CD14-positive monocyte (primary cell): ENCODE measurements around the gene SPG21. TPM values are rescaled to one million over a fixed set of nuclear protein-coding genes. Genes with fewer than 3 reads are reported as not detected.

Experiments used
- DNase-seq, 3 donors: peaks; one replicate each; pipeline ENCODE4 v3.0.0-alpha.2; 2011 to 2022
- H2AFZ ChIP-seq: 2 replicates; pipeline ENCODE4 v1.6.0; 2012; ENCODE audit warnings: mild to moderate bottlenecking, low read depth, low read length, inconsistent platforms; ENCODE audit not compliant: insufficient read depth, poor library complexity, severe bottlenecking
- H3K27ac ChIP-seq, 2 donors: 1 replicate in 1 of 2; 2 replicates in 1 of 2; pipeline ENCODE4 v1.5.1; 2012 to 2013; ENCODE audit warnings: low read length in 2 of 2, control low read depth in 1 of 2, inconsistent platforms in 1 of 2, low read depth in 1 of 2, mild to moderate bottlenecking in 1 of 2
- H3K27me3 ChIP-seq, 2 donors: one replicate each; pipeline versions ENCODE4 v1.6.0 to v1.6.1; 2011 to 2013; ENCODE audit warnings: low read length in 2 of 2; ENCODE audit not compliant: control insufficient read depth in 2 of 2, insufficient read depth in 2 of 2
- H3K36me3 ChIP-seq, 2 donors: replicated peaks in 1 of 2; 1 replicate in 1 of 2; 2 replicates in 1 of 2; pipeline versions ENCODE4 v1.5.1 to v1.6.1; 2012 to 2013; ENCODE audit warnings: low read length in 2 of 2, control low read depth in 1 of 2, inconsistent platforms in 1 of 2, mild to moderate bottlenecking in 1 of 2; ENCODE audit not compliant: insufficient read depth in 2 of 2, control insufficient read depth in 1 of 2
- H3K4me1 ChIP-seq, 2 donors: 1 replicate in 1 of 2; 2 replicates in 1 of 2; pipeline versions ENCODE4 v1.5.1 to v1.6.1; 2012 to 2013; ENCODE audit warnings: low read length in 2 of 2, control low read depth in 1 of 2, inconsistent platforms in 1 of 2, mild to moderate bottlenecking in 1 of 2, moderate library complexity in 1 of 2; ENCODE audit not compliant: insufficient read depth in 2 of 2, control insufficient read depth in 1 of 2
- H3K4me2 ChIP-seq: replicated peaks from 2 replicates; pipeline ENCODE3; 2012; ENCODE audit warnings: low read length, moderate library complexity, mild to moderate bottlenecking; ENCODE audit not compliant: poor library complexity, severe bottlenecking; ENCODE audit errors: extremely low read depth
- H3K4me3 ChIP-seq, 3 experiments: fragments of 200-600 bp in 1 of 3; sonication (generic) in 1 of 3; replicated peaks in 1 of 3; 1 replicate in 2 of 3; 2 replicates in 1 of 3; pipeline ENCODE4 v1.5.1; 2011 to 2013; ENCODE audit warnings: low read length in 3 of 3, mild to moderate bottlenecking in 3 of 3, control low read depth in 2 of 3, low read depth in 2 of 3, inconsistent platforms in 1 of 3, moderate library complexity in 1 of 3
- H3K79me2 ChIP-seq: 2 replicates; pipeline ENCODE4 v1.6.0; 2012; ENCODE audit warnings: mild to moderate bottlenecking, control low read depth, inconsistent platforms, low read length, moderate library complexity; ENCODE audit not compliant: insufficient read depth
- H3K9ac ChIP-seq: 2 replicates; pipeline ENCODE4 v1.6.0; 2017; ENCODE audit warnings: low read length, mild to moderate bottlenecking; ENCODE audit not compliant: insufficient read depth, poor library complexity, severe bottlenecking
- H3K9me3 ChIP-seq, 2 donors: replicated peaks in 1 of 2; 1 replicate in 1 of 2; 2 replicates in 1 of 2; pipeline versions ENCODE4 v1.5.1 to v1.6.1; 2012 to 2013; ENCODE audit warnings: low read length in 2 of 2, control low read depth in 1 of 2; ENCODE audit not compliant: control insufficient read depth in 1 of 2, insufficient read depth in 1 of 2
- H4K20me1 ChIP-seq: 2 replicates; pipeline ENCODE4 v1.6.0; 2012; ENCODE audit warnings: mild to moderate bottlenecking, low read length, control low read depth, moderate library complexity; ENCODE audit not compliant: insufficient read depth
- H3K27ac Mint-ChIP-seq, 7 donors: one replicate each; pipeline ENCODE4 v1.8.0; 2020; ENCODE audit warnings: mild to moderate bottlenecking in 7 of 7, mixed read lengths in 7 of 7, moderate library complexity in 6 of 7, inconsistent platforms in 2 of 7
- H3K27me3 Mint-ChIP-seq, 3 donors: one replicate each; pipeline ENCODE4 v1.8.0; 2021 to 2022; ENCODE audit warnings: low read depth in 3 of 3, mild to moderate bottlenecking in 3 of 3, mixed read lengths in 3 of 3, moderate library complexity in 3 of 3, inconsistent platforms in 1 of 3
- H3K36me3 Mint-ChIP-seq, 2 donors: one replicate each; pipeline ENCODE4 v1.8.0; 2020; ENCODE audit warnings: mixed read lengths in 2 of 2, inconsistent platforms in 1 of 2, mild to moderate bottlenecking in 1 of 2
- H3K4me1 Mint-ChIP-seq: one replicate; pipeline ENCODE4 v1.8.0; 2020; ENCODE audit warnings: mild to moderate bottlenecking, mixed read lengths
- H3K4me3 Mint-ChIP-seq, 2 donors: one replicate each; pipeline ENCODE4 v1.8.0; 2020; ENCODE audit warnings: mild to moderate bottlenecking in 2 of 2, mixed read lengths in 2 of 2, moderate library complexity in 1 of 2
- H3K9me3 Mint-ChIP-seq, 7 donors: one replicate each; pipeline ENCODE4 v1.8.0; 2020 to 2022; ENCODE audit warnings: mixed read lengths in 7 of 7, mild to moderate bottlenecking in 6 of 7, moderate library complexity in 6 of 7, inconsistent platforms in 2 of 7
- WGBS: methylation state at CpG from one replicate; pipeline ENCODE4 v1.1.5; 2013; ENCODE audit warnings: missing lambda C conversion rate; ENCODE audit not compliant: insufficient coverage; 5-methylcytosine and 5-hydroxymethylcytosine counted together
- intact Hi-C, 2 donors: fragments of 100-400 bp; cut with micrococcal nuclease; formaldehyde crosslinking; loops; one replicate each; pipeline versions ENCODE4 v1.15.0 to v1.15.1; 2023
- polyA plus RNA-seq, 3 donors: library from polyadenylated mRNA; depleted of rRNA in 1 of 3; unstranded in 2 of 3; stranded (reverse) in 1 of 3; fragments of 300-500 nt in 2 of 3; fragments of >200 nt in 1 of 3; fragmentation: Illumina TruSeq in 2 of 3; gene quantifications; 1 replicate in 2 of 3; 2 replicates in 1 of 3; pipeline ENCODE4 v1.2.3, GENCODE V29; 2012 to 2021
- TF ChIP-seq, protein P1 (sequence below): fragments of 200-600 bp; IDR thresholded peaks from one replicate; pipeline ENCODE4 v1.8.0; 2022; ENCODE audit warnings: antibody characterized with exemption, mild to moderate bottlenecking

Gene SPG21
- polyA plus RNA-seq, 3 donors, result 102 to 375 (median 358) TPM

DNA sequence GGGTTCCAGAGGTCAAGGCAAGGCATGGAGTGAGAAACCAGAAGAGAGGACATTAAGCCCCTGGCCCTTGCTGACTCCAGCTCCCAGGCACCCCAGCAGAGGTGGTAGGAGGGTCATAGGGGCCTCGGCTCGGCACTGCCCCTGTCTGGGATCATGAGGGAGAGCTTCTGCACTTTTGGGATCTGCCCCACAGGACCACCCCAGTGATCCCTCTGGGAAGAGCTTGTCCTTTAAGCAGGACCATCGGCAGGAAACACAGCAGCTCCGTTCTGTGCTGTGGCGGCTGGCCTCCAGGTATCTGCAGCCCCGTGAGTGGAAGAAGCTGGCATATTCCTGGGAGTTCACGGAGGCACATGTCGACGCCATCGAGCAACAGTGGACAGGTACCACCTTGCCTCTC, 42.5 kb downstream of the SPG21 start:
- H3K36me3 Mint-ChIP-seq, result peaks cover 3 to 16% of the 10 kb centered on the region in 2 donors
- H3K4me3 ChIP-seq, result no peak overlapping the region
- H3K27ac Mint-ChIP-seq, result no peak overlapping the region
- H3K9ac ChIP-seq, result no peak overlapping the region
- H4K20me1 ChIP-seq, result no peaks in the 10 kb centered on the region
- H3K27me3 ChIP-seq, result no peaks in the 10 kb centered on the region
- TF ChIP-seq, protein P1, sequence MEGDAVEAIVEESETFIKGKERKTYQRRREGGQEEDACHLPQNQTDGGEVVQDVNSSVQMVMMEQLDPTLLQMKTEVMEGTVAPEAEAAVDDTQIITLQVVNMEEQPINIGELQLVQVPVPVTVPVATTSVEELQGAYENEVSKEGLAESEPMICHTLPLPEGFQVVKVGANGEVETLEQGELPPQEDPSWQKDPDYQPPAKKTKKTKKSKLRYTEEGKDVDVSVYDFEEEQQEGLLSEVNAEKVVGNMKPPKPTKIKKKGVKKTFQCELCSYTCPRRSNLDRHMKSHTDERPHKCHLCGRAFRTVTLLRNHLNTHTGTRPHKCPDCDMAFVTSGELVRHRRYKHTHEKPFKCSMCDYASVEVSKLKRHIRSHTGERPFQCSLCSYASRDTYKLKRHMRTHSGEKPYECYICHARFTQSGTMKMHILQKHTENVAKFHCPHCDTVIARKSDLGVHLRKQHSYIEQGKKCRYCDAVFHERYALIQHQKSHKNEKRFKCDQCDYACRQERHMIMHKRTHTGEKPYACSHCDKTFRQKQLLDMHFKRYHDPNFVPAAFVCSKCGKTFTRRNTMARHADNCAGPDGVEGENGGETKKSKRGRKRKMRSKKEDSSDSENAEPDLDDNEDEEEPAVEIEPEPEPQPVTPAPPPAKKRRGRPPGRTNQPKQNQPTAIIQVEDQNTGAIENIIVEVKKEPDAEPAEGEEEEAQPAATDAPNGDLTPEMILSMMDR, result no peak
- peaks cover 12 to 26% (median 16%) of the 10 kb centered on the region in 7 donors for H3K9me3 Mint-ChIP-seq
- no peaks in the 10 kb centered on the region for H3K79me2 ChIP-seq
- WGBS, result 99% methylated on average over 10 of the region's 10 CpGs
- no peaks in the 10 kb centered on the region for H3K4me1 Mint-ChIP-seq
- peaks cover 5 to 15% of the 10 kb centered on the region in 2 donors for H3K9me3 ChIP-seq
- peaks cover 0 to 2% (median 0%) of the 10 kb centered on the region in 3 donors for H3K27me3 Mint-ChIP-seq
- H3K4me2 ChIP-seq, result no peak overlapping the region
- no peak overlapping the region for H2AFZ ChIP-seq
- intact Hi-C loops, result no loop called here
- H3K36me3 ChIP-seq, result no peaks in the 10 kb centered on the region
- DNase-seq, result no peak
- no peaks in the 10 kb centered on the region for H3K4me1 ChIP-seq
- no peak overlapping the region for H3K27ac ChIP-seq
- H3K4me3 Mint-ChIP-seq, result no peak overlapping the region

GRCh38 chr15:64944961-64945360, 44.8 kb downstream of the SPG21 start:
- no peak for DNase-seq
- WGBS, result 100% methylated on average over 2 of the region's 4 CpGs
- intact Hi-C loops, result no loop called here
- Histone ChIP-seq H3K4me2 (no peak overlapping the region), H3K4me3 (no peak overlapping the region), H4K20me1 (no peaks in the 10 kb centered on the region), H3K27ac (no peak overlapping the region), H3K9me3 (no peaks in the 10 kb centered on the region), H3K9ac (no peak overlapping the region), H3K36me3 (no peaks in the 10 kb centered on the region), H3K79me2 (no peaks in the 10 kb centered on the region), H3K4me1 (no peaks in the 10 kb centered on the region), H2AFZ (no peak overlapping the region), H3K27me3 (no peaks in the 10 kb centered on the region)
- peaks cover 0 to 4% (median 3%) of the 10 kb centered on the region in 3 donors for H3K27me3 Mint-ChIP-seq
- peaks cover under 1 to 10% of the 10 kb centered on the region in 2 donors for H3K36me3 Mint-ChIP-seq
- TF ChIP-seq, protein P1, result no peak
- no peaks in the 10 kb centered on the region for H3K4me1 Mint-ChIP-seq
- H3K4me3 Mint-ChIP-seq, result no peak overlapping the region
- H3K27ac Mint-ChIP-seq, result no peak overlapping the region
- peaks cover 0 to 7% (median 0%) of the 10 kb centered on the region in 7 donors for H3K9me3 Mint-ChIP-seq
